ENCODE data around the gene VPS26C. TPM values are rescaled to one million over a fixed set of nuclear protein-coding genes. Genes with fewer than 3 reads are reported as not detected.
"Not testable (repeated sequence)": the region's sequence is repeated elsewhere in the genome, so short reads cannot be mapped to it uniquely, and the experiment has no call there.

The VPS26C gene
- total RNA-seq, 1 donor from 2014 or later = 63.8 TPM

DNA sequence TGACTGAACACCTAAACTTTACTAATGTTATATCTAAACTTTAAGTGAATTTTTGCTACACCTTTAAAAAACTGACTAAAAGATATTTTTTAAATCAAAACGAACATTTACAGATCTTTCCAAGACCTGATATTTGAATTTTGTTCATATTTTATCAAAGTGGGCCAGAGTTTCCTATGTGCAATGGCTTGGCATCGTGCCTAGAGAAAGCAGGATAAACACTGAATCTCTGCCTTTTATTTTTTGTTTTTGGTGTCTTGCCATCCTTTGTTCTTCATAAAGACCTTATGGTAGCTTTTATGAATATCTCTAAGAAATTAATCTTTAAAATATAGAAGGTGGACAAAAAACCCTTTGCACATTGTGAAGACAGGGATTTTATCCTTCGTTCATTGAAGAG, 25.8 kb upstream of the VPS26C start:
- no peaks in the 10 kb centered on the region for H3K27me3 Mint-ChIP-seq (ENCODE audit: unreplicated experiment)
- no peak overlapping the region for H3K4me3 Mint-ChIP-seq (ENCODE audit: unreplicated experiment)
- no peak for DNase-seq (ENCODE audit: low spot score)
- H3K4me1 Mint-ChIP-seq (ENCODE audit: unreplicated experiment) = peaks cover 21% of the 10 kb centered on the region
- H3K36me3 Mint-ChIP-seq (ENCODE audit: low read depth, unreplicated experiment) = no peaks in the 10 kb centered on the region
- H3K27ac Mint-ChIP-seq (ENCODE audit: unreplicated experiment) = no peak overlapping the region
- TF ChIP-seq CTCF (IDR thresholded peaks at IDR 0.05; ENCODE audit: unreplicated experiment) = no peak
- H3K9me3 Mint-ChIP-seq (ENCODE audit: unreplicated experiment) = no peaks in the 10 kb centered on the region

DNA sequence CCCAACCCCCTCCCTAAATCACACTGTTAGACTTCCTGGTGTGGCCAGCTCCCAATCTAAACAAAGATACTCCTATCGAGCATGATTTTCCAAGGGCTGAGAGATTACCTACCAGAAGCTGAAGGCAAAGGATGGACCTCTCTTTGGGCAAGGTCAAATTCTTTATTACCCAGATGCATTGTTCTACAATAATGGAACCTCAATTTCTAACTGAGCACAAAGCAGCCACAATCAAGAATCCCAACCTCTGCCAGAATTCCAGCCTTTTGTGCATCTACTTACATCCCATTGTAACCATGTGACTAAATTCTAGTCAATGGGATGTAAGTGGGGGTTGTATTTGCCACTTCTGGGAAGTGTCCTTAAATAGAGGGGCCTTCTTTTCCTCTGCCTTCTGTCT, 24.9 kb upstream of the VPS26C start:
- Mint-ChIP-seq H3K4me1 (ENCODE audit: unreplicated experiment) (peaks cover 21% of the 10 kb centered on the region), H3K9me3 (ENCODE audit: unreplicated experiment) (no peaks in the 10 kb centered on the region), H3K4me3 (ENCODE audit: unreplicated experiment) (no peak overlapping the region), H3K27me3 (ENCODE audit: unreplicated experiment) (no peaks in the 10 kb centered on the region), H3K36me3 (ENCODE audit: low read depth, unreplicated experiment) (no peaks in the 10 kb centered on the region), H3K27ac (ENCODE audit: unreplicated experiment) (no peak overlapping the region)
- no peak for TF ChIP-seq CTCF (IDR thresholded peaks at IDR 0.05; ENCODE audit: unreplicated experiment)
- no peak for DNase-seq (ENCODE audit: low spot score)

GRCh38 chr21:37283191-37283710, 16.1 kb upstream of the VPS26C start:
- not testable (repeated sequence) for H3K36me3 Mint-ChIP-seq (ENCODE audit: low read depth, unreplicated experiment); H3K4me1 Mint-ChIP-seq (ENCODE audit: unreplicated experiment); DNase-seq (ENCODE audit: low spot score)

GRCh38 chr21:37282602-37283001, 15.5 kb upstream of the VPS26C start:
- not testable (repeated sequence) for DNase-seq (ENCODE audit: low spot score); H3K36me3 Mint-ChIP-seq (ENCODE audit: low read depth, unreplicated experiment); H3K4me3 Mint-ChIP-seq (ENCODE audit: unreplicated experiment); H3K27me3 Mint-ChIP-seq (ENCODE audit: unreplicated experiment); H3K9me3 Mint-ChIP-seq (ENCODE audit: unreplicated experiment); H3K4me1 Mint-ChIP-seq (ENCODE audit: unreplicated experiment)
- peak overlapping the region; percentile 44 for H3K27ac Mint-ChIP-seq (ENCODE audit: unreplicated experiment)

More at GRCh38 chr21:37283191-37283710, 16.1 kb upstream of the VPS26C start:
- not testable (repeated sequence) for H3K9me3 Mint-ChIP-seq (ENCODE audit: unreplicated experiment); H3K27me3 Mint-ChIP-seq (ENCODE audit: unreplicated experiment); H3K27ac Mint-ChIP-seq (ENCODE audit: unreplicated experiment); H3K4me3 Mint-ChIP-seq (ENCODE audit: unreplicated experiment)

GRCh38 chr21:37281993-37282392, 14.9 kb upstream of the VPS26C start:
- Mint-ChIP-seq H3K9me3 (ENCODE audit: unreplicated experiment) (no peaks in the 10 kb centered on the region), H3K27me3 (ENCODE audit: unreplicated experiment) (no peaks in the 10 kb centered on the region), H3K4me1 (ENCODE audit: unreplicated experiment) (no peaks in the 10 kb centered on the region), H3K36me3 (ENCODE audit: low read depth, unreplicated experiment) (no peaks in the 10 kb centered on the region), H3K27ac (ENCODE audit: unreplicated experiment) (no peak overlapping the region), H3K4me3 (ENCODE audit: unreplicated experiment) (no peak overlapping the region)
- DNase-seq (ENCODE audit: low spot score) = no peak
- no peak for TF ChIP-seq CTCF (IDR thresholded peaks at IDR 0.05; ENCODE audit: unreplicated experiment)

DNA sequence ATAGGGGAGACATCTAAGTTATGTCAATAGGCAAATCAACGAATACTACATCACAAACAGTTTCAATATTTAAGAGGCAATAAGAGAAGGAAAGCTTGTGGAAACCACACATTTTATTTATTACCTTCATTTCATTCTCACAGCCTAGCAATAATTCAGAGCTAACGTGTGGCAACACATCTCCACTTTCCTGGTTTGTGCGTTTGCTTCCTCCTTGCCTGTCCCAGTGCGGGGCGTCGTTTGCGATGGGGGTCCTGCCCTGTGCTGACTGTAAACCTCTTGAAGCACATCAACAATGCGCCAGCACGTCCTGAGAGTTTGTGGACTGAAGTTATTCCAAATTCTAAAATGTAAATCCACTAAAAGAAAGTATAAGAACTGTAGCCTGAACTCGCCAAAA, 14.4 kb upstream of the VPS26C start:
- Mint-ChIP-seq H3K27me3 (ENCODE audit: unreplicated experiment) (no peaks in the 10 kb centered on the region), H3K9me3 (ENCODE audit: unreplicated experiment) (no peaks in the 10 kb centered on the region), H3K4me3 (ENCODE audit: unreplicated experiment) (no peak overlapping the region), H3K4me1 (ENCODE audit: unreplicated experiment) (no peaks in the 10 kb centered on the region), H3K36me3 (ENCODE audit: low read depth, unreplicated experiment) (no peaks in the 10 kb centered on the region), H3K27ac (ENCODE audit: unreplicated experiment) (no peak overlapping the region)
- TF ChIP-seq CTCF (IDR thresholded peaks at IDR 0.05; ENCODE audit: unreplicated experiment) = no peak
- no peak for DNase-seq (ENCODE audit: low spot score)

GRCh38 chr21:37279271-37279670, 12.1 kb upstream of the VPS26C start:
- not testable (repeated sequence) for H3K36me3 Mint-ChIP-seq (ENCODE audit: low read depth, unreplicated experiment); H3K4me3 Mint-ChIP-seq (ENCODE audit: unreplicated experiment); H3K27ac Mint-ChIP-seq (ENCODE audit: unreplicated experiment); H3K9me3 Mint-ChIP-seq (ENCODE audit: unreplicated experiment); H3K4me1 Mint-ChIP-seq (ENCODE audit: unreplicated experiment); H3K27me3 Mint-ChIP-seq (ENCODE audit: unreplicated experiment); DNase-seq (ENCODE audit: low spot score)

Data from endothelial cell (in vitro differentiated cells).